Sciatic nerve (tissue), 2 donors: ENCODE data around the gene NDUFA13. TPM values are rescaled to one million over a fixed set of nuclear protein-coding genes. Genes with fewer than 3 reads are reported as not detected.
A peak's percentile ranks its signal among the peaks of the same experiment; 100 is the strongest.

Source experiments
- ATAC-seq: fragments of 200-7000 bp; cut with Tn5 transposase; one replicate; pipeline ENCODE4 v1.9.1; 2020; ENCODE audit warnings: mild to moderate bottlenecking, moderate library complexity
- DNase-seq: peaks from one replicate; pipeline ENCODE4 v3.0.0-alpha.2; 2020; ENCODE audit warnings: low spot score
- intact Hi-C: fragments of 100-400 bp; cut with DNase I; formaldehyde crosslinking; loops from one replicate; pipeline ENCODE4 v1.14.2; 2022
- total RNA-seq: library from RNA; stranded (reverse); fragmentation: NEBNext Ultra II Directional; extraction: Animal tissue kit (Norgen Biotek cat#: 25700); gene quantifications from one replicate; pipeline ENCODE4 v1.2.1, GENCODE V29; 2021
- donor health status: DM: no; HTN: no; CAD: no.
- donor health status: DM: no; HTN: no; CAD: no.

NDUFA13 gene
- total RNA-seq, 1 donor from 2014 or later: 206 TPM

GRCh38 chr19:19504754-19505668 lies 11.0 kb upstream of the NDUFA13 start:
- intact Hi-C loops: no loop called here
- DNase-seq (no peak), ATAC-seq (no peak)

DNA sequence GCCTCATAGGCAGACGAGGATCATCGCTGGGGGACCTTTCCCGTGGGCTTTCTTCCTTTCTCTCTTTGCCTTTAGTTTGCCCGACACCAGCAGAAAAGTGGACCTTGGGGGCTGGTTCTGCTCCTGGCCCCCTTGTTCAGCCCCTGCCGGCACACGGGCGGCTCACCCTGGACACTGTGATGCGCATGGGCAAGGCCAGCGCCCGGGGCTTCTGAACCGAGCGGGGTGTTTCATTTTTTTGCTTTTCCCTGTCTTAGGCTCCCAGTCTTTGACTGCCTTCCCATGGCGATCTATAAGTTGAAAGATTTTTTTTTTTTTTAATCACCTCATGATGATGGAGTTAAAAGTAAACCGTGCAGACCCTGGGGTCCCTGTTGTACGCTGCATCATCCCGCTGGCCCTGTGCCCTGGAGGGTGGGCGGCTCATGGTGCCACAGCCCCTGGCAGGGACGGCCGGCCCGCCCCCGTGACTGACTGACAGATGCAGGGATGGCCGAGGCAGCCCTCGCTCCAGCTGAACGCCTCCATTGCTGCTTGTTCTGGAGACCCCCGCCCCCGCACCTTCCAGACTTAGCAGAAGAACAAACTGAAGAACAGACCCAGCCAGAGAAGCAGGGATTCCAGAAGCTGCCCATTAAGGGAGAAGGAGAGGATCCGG lies 10.2 kb upstream of the NDUFA13 start:
- ATAC-seq (peak; percentile 12), DNase-seq (no peak)
- intact Hi-C loops: no loop called here

DNA sequence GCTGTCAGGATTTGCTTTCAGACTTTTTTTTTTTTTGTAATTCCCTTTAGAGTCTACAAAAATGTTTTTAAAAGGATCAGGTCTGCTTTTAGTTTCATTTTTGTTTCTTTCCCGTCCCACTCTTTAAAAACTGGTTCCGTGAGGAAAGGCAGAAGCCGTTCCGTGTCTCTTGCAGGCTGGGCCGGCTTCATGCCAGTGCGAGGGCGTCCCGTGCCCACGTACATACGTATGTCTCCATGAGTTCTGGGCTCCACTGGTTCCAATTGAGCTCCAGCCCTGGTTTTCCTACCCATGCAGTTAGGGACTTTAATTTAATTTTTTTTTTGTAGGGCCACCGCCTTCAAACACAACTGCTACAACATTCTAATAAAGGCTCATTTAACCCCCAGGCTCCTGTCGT lies 9.4 kb upstream of the NDUFA13 start:
- ATAC-seq: peak; percentile 38
- intact Hi-C loops: no loop called here
- DNase-seq: no peak

GRCh38 chr19:19507354-19507753 lies 8.7 kb upstream of the NDUFA13 start:
- ATAC-seq (no peak), DNase-seq (no peak)
- intact Hi-C loops: no loop called here

GRCh38 chr19:19508217-19508616 lies 7.8 kb upstream of the NDUFA13 start:
- intact Hi-C loops: no loop called here
- no peak for ATAC-seq

GRCh38 chr19:19510432-19510831 lies 5.6 kb upstream of the NDUFA13 start:
- ATAC-seq: no peak
- intact Hi-C loops: no loop called here
- DNase-seq: no peak

More at GRCh38 chr19:19508217-19508616, 7.8 kb upstream of the NDUFA13 start:
- DNase-seq: no peak

DNA sequence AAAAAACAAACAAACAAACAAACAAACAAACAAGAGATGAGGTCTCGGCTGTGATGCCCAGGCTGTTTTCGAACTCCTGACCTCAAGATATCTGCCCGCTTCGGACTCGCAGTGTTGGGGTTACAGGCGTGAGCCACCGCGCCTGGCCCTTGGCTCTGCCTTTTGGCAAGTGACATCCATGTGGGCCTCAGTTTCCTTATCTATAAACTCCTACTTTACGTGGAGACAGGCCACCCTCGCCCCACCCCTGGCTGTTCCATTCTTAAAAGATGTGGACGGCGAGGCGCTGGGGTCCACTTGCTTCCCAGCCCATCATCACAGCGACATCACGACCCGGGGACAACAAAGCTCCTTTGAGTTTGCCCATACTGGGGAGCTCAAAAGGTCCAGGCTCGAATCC lies 2.3 kb upstream of the NDUFA13 start:
- DNase-seq (no peak), ATAC-seq (no peak)
- intact Hi-C loops: no loop called here

- ATAC-seq (peak; percentile 73), DNase-seq (peak; percentile 89)
- intact Hi-C loops: no loop called here
Observed at GRCh38 chr19:19514215-19514657, 1.8 kb upstream of the NDUFA13 start.

GRCh38 chr19:19514881-19515641 lies 964 bp upstream of the NDUFA13 start, which contains the start of gene TSSK6:
Gene TSSK6, minus strand, starts transcription at chr19:19515548. Its CDS starts 121 bp downstream, at chr19:19515427.
- intact Hi-C loops: no loop called here

DNA sequence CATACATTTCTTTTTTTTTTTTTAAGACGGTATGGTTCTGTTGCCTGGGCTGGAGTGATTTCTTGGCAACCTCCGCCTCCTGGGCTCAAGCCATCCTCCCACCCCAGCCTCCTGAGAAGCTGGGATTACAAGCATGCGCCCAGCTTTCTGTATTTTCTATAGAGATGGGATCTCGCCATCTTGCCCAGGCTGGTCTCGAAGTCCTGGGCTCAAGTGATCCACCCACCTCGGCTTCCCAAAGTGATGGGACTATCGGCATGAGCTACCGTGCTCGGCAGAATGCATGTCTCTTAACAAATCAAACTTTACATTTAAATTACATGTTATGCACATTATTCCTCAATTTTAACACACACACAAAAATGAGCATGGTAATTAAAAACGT lies 1.2 kb downstream of the NDUFA13 start:
- DNase-seq (no peak), ATAC-seq (no peak)
- intact Hi-C loops: no loop called here

More at GRCh38 chr19:19514881-19515641, 964 bp upstream of the NDUFA13 start, which contains the start of gene TSSK6:
- DNase-seq (no peak), ATAC-seq (peak; percentile 2)

- ATAC-seq (no peak), DNase-seq (no peak)
- intact Hi-C loops: no loop called here
Observed at GRCh38 chr19:19520989-19521388, 5.0 kb downstream of the NDUFA13 start.

GRCh38 chr19:19523177-19523576 lies 7.2 kb downstream of the NDUFA13 start:
- no peak for ATAC-seq
- DNase-seq: no peak
- intact Hi-C loops: no loop called here

DNA sequence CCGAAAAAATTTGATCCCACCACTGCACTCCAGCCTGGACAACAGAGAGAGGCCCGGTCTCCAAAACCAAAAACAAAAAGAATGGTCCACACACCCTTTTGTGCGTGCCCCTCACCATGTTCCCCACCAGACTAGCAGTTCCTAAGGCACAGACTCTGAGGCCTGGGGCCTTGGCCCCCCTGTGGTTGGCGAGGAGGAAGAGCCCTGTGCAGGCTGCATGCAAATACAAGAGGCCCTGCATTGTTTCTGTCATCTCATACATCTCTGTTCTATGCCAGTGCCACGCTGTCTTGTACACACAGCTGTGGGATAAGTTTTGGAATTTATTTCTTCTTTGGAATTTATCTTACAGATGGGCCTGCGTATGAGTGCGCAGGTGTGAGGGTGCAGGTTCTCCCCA lies 8.0 kb downstream of the NDUFA13 start:
- DNase-seq (no peak), ATAC-seq (no peak)
- intact Hi-C loops: no loop called here

DNA sequence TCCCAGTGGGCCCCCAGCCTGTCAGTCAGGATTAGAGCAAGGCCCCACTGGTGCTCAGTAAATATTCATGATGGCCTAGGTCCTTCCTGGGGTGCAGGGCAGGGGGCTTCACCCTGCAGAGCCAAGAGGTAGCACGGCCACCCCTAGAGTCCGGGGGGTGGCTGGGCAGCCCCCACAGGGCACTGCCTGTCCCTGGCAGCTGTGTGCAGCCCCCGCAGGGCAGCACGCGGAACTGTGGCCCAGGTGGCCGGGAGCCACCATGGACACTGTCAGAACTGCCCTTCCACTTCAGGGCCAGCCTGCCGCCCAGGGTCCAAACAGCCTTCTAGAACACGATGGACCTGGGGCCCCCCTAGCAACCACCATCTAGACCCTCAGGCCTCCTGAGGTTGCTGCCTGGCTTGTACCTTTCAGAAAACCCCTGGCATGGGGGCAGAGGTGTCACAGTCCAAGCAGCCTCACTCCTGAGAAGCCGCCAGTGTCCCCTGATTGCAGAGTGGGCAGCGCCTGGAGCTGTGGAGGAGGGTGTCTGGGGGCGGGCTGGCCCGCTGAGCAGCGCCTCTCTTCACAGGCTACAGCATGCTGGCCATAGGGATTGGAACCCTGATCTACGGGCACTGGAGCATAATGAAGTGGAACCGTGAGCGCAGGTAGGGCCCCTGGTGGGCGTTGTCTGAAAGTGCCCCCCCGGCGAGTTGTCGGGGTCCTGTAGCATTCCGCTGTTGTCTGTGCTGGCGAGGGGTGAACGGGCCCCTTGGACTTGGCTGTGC lies 9.8 kb downstream of the NDUFA13 start:
- ATAC-seq (no peak), DNase-seq (no peak)
- intact Hi-C loops: no loop called here

DNA sequence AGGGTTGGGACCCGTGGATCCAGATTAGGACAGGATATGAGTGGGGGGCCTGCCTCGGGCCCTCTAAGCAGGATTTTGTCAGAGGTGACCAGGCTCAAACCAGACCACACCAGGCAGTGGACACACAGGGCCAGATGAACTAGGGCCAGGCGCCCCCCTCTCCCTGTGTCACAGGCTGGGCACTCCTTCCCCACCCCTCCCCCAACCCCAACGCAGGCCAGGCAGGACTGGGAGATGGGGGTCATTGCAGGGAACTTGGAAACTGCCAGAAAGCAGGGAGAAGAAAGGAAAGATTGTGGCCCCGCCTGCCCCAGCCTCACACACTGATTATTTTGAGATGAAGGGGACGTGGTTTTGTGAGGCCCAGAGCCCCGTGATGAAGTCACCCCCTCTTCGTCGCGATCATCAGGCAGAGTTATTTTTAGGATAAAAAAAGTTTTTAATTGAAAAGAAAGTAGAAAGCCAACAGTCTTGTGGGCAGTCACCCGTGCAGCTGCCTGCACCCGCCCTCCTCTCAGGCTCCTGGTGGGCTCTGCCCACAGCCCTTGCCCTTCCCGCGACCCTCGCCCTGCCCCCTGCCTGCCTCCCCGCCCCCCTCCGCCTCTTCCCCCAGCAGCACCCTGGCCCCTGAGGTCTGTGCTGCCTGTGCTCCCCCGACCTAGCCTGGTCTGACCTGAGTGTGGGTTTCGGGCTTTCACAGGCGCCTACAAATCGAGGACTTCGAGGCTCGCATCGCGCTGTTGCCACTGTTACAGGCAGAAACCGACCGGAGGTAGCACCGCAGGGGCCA lies 10.8 kb downstream of the NDUFA13 start:
- intact Hi-C loops: no loop called here
- DNase-seq (no peak), ATAC-seq (no peak)

GRCh38 chr19:19527371-19527656 lies 11.3 kb downstream of the NDUFA13 start:
- DNase-seq: no peak
- intact Hi-C loops: no loop called here
- ATAC-seq: no peak

- intact Hi-C loops: no loop called here
- DNase-seq (no peak), ATAC-seq (no peak)
Observed at GRCh38 chr19:19527674-19528625, 11.9 kb downstream of the NDUFA13 start.
